GM19193 (cell line): ENCODE results near the gene KNOP1.

Source experiments
- POLR2A ChIP-seq: IDR thresholded peaks from 4 replicates; pipeline ENCODE4 v1.6.1; 2011; ENCODE audit not compliant: insufficient read depth, insufficient read length; ENCODE audit errors: extremely low read depth

KNOP1 gene

GRCh38 chr16:19717741-19718623 lies at the start of gene KNOP1, which contains the start of gene IQCK:
KNOP1 (minus strand) TSS chr16:19718227; CDS start chr16:19715035, 3,192 bp downstream.
IQCK (plus strand) TSS chr16:19718271; CDS start chr16:19718307, 36 bp downstream.
- TF ChIP-seq POLR2A, result peak; percentile 71

GRCh38 chr16:19767497-19767896 lies 49.5 kb upstream of the KNOP1 start:
- TF ChIP-seq POLR2A, result no peak

- no peak for TF ChIP-seq POLR2A
Measured at GRCh38 chr16:19766988-19767387, 49.0 kb upstream of the KNOP1 start.

- no peak for TF ChIP-seq POLR2A
Measured at GRCh38 chr16:19766554-19766884, 48.5 kb upstream of the KNOP1 start.

GRCh38 chr16:19765860-19766553 lies 48.0 kb upstream of the KNOP1 start:
- TF ChIP-seq POLR2A, result no peak

GRCh38 chr16:19760356-19761060 lies 42.5 kb upstream of the KNOP1 start:
- TF ChIP-seq POLR2A, result no peak

GRCh38 chr16:19757762-19758595 lies 40.0 kb upstream of the KNOP1 start:
- TF ChIP-seq POLR2A, result no peak

GRCh38 chr16:19757026-19757425 lies 39.0 kb upstream of the KNOP1 start:
- no peak for TF ChIP-seq POLR2A

GRCh38 chr16:19755268-19755667 lies 37.2 kb upstream of the KNOP1 start:
- TF ChIP-seq POLR2A, result no peak

GRCh38 chr16:19754644-19755036 lies 36.6 kb upstream of the KNOP1 start:
- TF ChIP-seq POLR2A, result no peak

GRCh38 chr16:19753815-19754643 lies 36.0 kb upstream of the KNOP1 start:
- TF ChIP-seq POLR2A, result no peak

GRCh38 chr16:19751478-19752385 lies 33.7 kb upstream of the KNOP1 start:
- no peak for TF ChIP-seq POLR2A
